DND-41 (cell line): Measurements from ENCODE around the gene RASAL1.

Source experiments
- ATAC-seq: fragments of 200-7000 bp; cut with Tn5 transposase; 3 replicates; pipeline ENCODE4 v1.9.1; 2021; ENCODE audit warnings: low read depth; ENCODE audit not compliant: insufficient read depth
- DNase-seq: peaks from one replicate; pipeline ENCODE4 v3.0.0-alpha.2; 2020
- H2AFZ ChIP-seq: 2 replicates; pipeline ENCODE4 v1.6.0; 2012; ENCODE audit warnings: low read depth, low read length
- H3K27ac ChIP-seq: 2 replicates; pipeline ENCODE4 v1.5.1; 2012; ENCODE audit warnings: low read length, inconsistent platforms
- H3K27me3 ChIP-seq: fragments of 200-600 bp; sonication (generic); 2 replicates; pipeline ENCODE4 v1.6.0; 2012; ENCODE audit warnings: low read length, mild to moderate bottlenecking, inconsistent platforms; ENCODE audit not compliant: insufficient read depth, poor library complexity
- H3K36me3 ChIP-seq: 2 replicates; pipeline ENCODE4 v1.5.1; 2012; ENCODE audit warnings: low read length, inconsistent platforms; ENCODE audit not compliant: insufficient read depth
- H3K4me1 ChIP-seq: 2 replicates; pipeline ENCODE4 v1.5.1; 2012; ENCODE audit warnings: mild to moderate bottlenecking, low read length; ENCODE audit not compliant: insufficient read depth
- H3K4me2 ChIP-seq: 2 replicates; pipeline ENCODE4 v1.6.0; 2012; ENCODE audit warnings: mild to moderate bottlenecking, moderate library complexity, low read length, inconsistent platforms; ENCODE audit not compliant: insufficient read depth
- H3K4me3 ChIP-seq, 2 experiments: fragments of 200-600 bp in 1 of 2; shearing (Covaris generic) in 1 of 2; 2 replicates each; pipeline ENCODE4 v1.5.1; 2012 to 2016; ENCODE audit warnings: inconsistent platforms in 2 of 2, low read length in 2 of 2, mild to moderate bottlenecking in 2 of 2, low read depth in 1 of 2, moderate library complexity in 1 of 2
- H3K79me2 ChIP-seq: 2 replicates; pipeline ENCODE4 v1.6.0; 2012; ENCODE audit warnings: low read length, inconsistent platforms; ENCODE audit not compliant: insufficient read depth
- H3K9ac ChIP-seq: 2 replicates; pipeline ENCODE4 v1.6.0; 2012; ENCODE audit warnings: low read depth, mild to moderate bottlenecking, inconsistent platforms, low read length, moderate library complexity
- H3K9me3 ChIP-seq: 2 replicates; pipeline ENCODE4 v1.5.1; 2012; ENCODE audit warnings: low read length, moderate library complexity, mild to moderate bottlenecking, inconsistent platforms; ENCODE audit not compliant: insufficient read depth, severe bottlenecking
- H4K20me1 ChIP-seq: 2 replicates; pipeline ENCODE4 v1.6.0; 2012; ENCODE audit warnings: low read length; ENCODE audit not compliant: insufficient read depth
- EZH2 ChIP-seq: IDR thresholded peaks from 3 replicates; pipeline ENCODE4 v1.6.1; 2012; ENCODE audit warnings: borderline replicate concordance, low read depth, mild to moderate bottlenecking, moderate library complexity, low read length, inconsistent platforms; ENCODE audit not compliant: severe bottlenecking
- TF ChIP-seq, protein P1 (sequence below): IDR thresholded peaks from 2 replicates; pipeline ENCODE4 v1.5.1; 2012; ENCODE audit warnings: borderline replicate concordance, low read length, moderate library complexity, mild to moderate bottlenecking; ENCODE audit not compliant: poor library complexity, severe bottlenecking; ENCODE audit errors: extremely low read depth

The RASAL1 gene

DNA sequence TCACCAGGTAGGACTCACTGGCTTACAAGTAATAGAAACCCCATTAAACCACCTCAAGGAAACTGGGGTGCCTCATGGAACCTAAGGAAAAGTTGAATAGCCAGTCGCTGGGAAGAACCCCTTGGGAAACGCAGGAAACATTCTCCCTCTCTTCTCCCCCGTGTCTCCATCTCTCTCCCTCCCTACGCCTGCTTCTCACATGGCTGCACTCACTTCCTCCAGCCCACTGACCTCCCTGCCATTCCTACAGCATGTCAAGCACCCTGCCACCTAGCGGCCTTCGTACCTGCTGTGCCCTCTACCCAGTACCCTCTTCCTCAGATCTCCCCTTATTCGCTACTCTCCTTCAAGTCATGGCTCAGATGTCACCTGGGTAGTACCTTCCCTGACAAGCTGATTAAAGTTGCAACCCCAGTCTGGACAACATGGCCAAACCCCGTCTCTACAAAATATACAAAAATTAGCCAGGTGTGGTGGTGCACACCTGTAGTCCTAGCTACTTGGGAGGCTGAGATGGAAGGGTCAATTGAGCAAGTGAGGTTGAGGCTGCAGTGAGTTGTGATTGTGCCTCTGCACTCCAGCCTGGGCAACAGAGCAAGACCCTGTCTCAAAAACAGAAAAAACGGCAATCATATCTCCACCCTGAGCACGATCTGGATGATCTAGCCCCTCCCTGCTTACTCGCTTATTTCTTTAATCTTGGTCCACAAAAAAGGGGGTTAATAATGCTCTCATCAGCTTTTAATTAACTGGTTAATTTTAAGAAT, 85.4 kb downstream of the RASAL1 start:
- H3K27me3 ChIP-seq = no peaks in the 10 kb centered on the region
- H3K4me2 ChIP-seq = no peak overlapping the region
- H3K9ac ChIP-seq = peak overlapping the region; percentile 39; the same call in 1 of the 2 replicates
- H2AFZ ChIP-seq = no peak overlapping the region
- peaks cover 71% of the 10 kb centered on the region for H3K4me1 ChIP-seq
- H3K27ac ChIP-seq = peak overlapping the region; percentile 97
- no peaks in the 10 kb centered on the region for H3K36me3 ChIP-seq
- ATAC-seq (no peak), DNase-seq (no peak)
- no peak overlapping the region for H3K4me3 ChIP-seq
- H3K79me2 ChIP-seq = peaks cover 53% of the 10 kb centered on the region
- H4K20me1 ChIP-seq = no peaks in the 10 kb centered on the region
- no peak for TF ChIP-seq EZH2
- TF ChIP-seq, protein P1, sequence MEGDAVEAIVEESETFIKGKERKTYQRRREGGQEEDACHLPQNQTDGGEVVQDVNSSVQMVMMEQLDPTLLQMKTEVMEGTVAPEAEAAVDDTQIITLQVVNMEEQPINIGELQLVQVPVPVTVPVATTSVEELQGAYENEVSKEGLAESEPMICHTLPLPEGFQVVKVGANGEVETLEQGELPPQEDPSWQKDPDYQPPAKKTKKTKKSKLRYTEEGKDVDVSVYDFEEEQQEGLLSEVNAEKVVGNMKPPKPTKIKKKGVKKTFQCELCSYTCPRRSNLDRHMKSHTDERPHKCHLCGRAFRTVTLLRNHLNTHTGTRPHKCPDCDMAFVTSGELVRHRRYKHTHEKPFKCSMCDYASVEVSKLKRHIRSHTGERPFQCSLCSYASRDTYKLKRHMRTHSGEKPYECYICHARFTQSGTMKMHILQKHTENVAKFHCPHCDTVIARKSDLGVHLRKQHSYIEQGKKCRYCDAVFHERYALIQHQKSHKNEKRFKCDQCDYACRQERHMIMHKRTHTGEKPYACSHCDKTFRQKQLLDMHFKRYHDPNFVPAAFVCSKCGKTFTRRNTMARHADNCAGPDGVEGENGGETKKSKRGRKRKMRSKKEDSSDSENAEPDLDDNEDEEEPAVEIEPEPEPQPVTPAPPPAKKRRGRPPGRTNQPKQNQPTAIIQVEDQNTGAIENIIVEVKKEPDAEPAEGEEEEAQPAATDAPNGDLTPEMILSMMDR = no peak
- no peaks in the 10 kb centered on the region for H3K9me3 ChIP-seq
